Common myeloid progenitor, CD34-positive (primary cell): ENCODE data around the gene ENPP7.

Source experiments
- CTCF ChIA-PET: fragments of 350-600 bp; sonication (Branson Sonifier 250); formaldehyde crosslinking; loops from one replicate; lab custom pipeline; 2021; ENCODE audit warnings: antibody characterized with exemption; lab: Charles Lee
- POLR2A ChIA-PET: fragments of 350-600 bp; sonication (Branson Sonifier 250); formaldehyde crosslinking; loops from one replicate; lab custom pipeline; 2021; ENCODE audit warnings: antibody characterized with exemption; lab: Charles Lee
- DNase-seq, 3 donors: peaks; one replicate each; pipeline versions ENCODE4 v3.0.0 to v3.0.0-alpha.2; 2013
- H3K27ac ChIP-seq, 2 experiments: 1 replicate in 1 of 2; 2 replicates in 1 of 2; pipeline ENCODE4 v1.7.0; 2013; ENCODE audit warnings: inconsistent platforms in 2 of 2, low read length in 2 of 2, mild to moderate bottlenecking in 2 of 2, low read depth in 1 of 2, moderate library complexity in 1 of 2; ENCODE audit not compliant: severe bottlenecking in 2 of 2, insufficient read depth in 1 of 2, poor library complexity in 1 of 2
- H3K27me3 ChIP-seq, 5 experiments: replicated peaks in 2 of 5; 1 replicate in 3 of 5; 2 replicates in 2 of 5; pipeline versions ENCODE4 v1.6.1 to v1.7.0; 2013; ENCODE audit warnings: low read length in 4 of 5, mild to moderate bottlenecking in 2 of 5, moderate library complexity in 2 of 5, inconsistent platforms in 1 of 5; ENCODE audit not compliant: insufficient read depth in 5 of 5, control insufficient read depth in 4 of 5
- H3K36me3 ChIP-seq, 4 experiments: 1 replicate in 2 of 4; 2 replicates in 2 of 4; pipeline versions ENCODE4 v1.6.1 to v1.7.0; 2013; ENCODE audit warnings: low read length in 3 of 4, control low read depth in 1 of 4, mild to moderate bottlenecking in 1 of 4; ENCODE audit not compliant: control insufficient read depth in 4 of 4, insufficient read depth in 4 of 4
- H3K4me1 ChIP-seq, 4 experiments: 1 replicate in 3 of 4; 2 replicates in 1 of 4; pipeline versions ENCODE4 v1.6.1 to v1.7.1; 2013; ENCODE audit warnings: low read length in 3 of 4, mild to moderate bottlenecking in 3 of 4, control low read depth in 1 of 4, inconsistent platforms in 1 of 4, moderate library complexity in 1 of 4; ENCODE audit not compliant: control insufficient read depth in 4 of 4, insufficient read depth in 4 of 4; ENCODE audit errors: control extremely low read depth in 1 of 4
- H3K4me3 ChIP-seq, 7 experiments: 1 replicate in 4 of 7; 2 replicates in 3 of 7; pipeline versions ENCODE4 v1.5.1 to v1.7.0; 2013; ENCODE audit warnings: mild to moderate bottlenecking in 7 of 7, low read length in 6 of 7, moderate library complexity in 6 of 7, inconsistent platforms in 2 of 7, low read depth in 2 of 7, control low read depth in 1 of 7; ENCODE audit not compliant: insufficient read depth in 4 of 7, control insufficient read depth in 1 of 7; ENCODE audit errors: extremely low read depth in 1 of 7
- H3K9me3 ChIP-seq, 5 experiments: 1 replicate in 4 of 5; 2 replicates in 1 of 5; pipeline versions ENCODE4 v1.6.1 to v1.7.1; 2013; ENCODE audit warnings: low read length in 4 of 5, mild to moderate bottlenecking in 2 of 5, inconsistent platforms in 1 of 5, low read depth in 1 of 5, moderate library complexity in 1 of 5; ENCODE audit not compliant: control insufficient read depth in 4 of 5, insufficient read depth in 2 of 5; ENCODE audit errors: control extremely low read depth in 1 of 5
- WGBS: methylation state at CpG from one replicate; pipeline ENCODE4 v1.1.5; 2013; ENCODE audit not compliant: insufficient coverage; 5-methylcytosine and 5-hydroxymethylcytosine counted together

The ENPP7 gene

DNA sequence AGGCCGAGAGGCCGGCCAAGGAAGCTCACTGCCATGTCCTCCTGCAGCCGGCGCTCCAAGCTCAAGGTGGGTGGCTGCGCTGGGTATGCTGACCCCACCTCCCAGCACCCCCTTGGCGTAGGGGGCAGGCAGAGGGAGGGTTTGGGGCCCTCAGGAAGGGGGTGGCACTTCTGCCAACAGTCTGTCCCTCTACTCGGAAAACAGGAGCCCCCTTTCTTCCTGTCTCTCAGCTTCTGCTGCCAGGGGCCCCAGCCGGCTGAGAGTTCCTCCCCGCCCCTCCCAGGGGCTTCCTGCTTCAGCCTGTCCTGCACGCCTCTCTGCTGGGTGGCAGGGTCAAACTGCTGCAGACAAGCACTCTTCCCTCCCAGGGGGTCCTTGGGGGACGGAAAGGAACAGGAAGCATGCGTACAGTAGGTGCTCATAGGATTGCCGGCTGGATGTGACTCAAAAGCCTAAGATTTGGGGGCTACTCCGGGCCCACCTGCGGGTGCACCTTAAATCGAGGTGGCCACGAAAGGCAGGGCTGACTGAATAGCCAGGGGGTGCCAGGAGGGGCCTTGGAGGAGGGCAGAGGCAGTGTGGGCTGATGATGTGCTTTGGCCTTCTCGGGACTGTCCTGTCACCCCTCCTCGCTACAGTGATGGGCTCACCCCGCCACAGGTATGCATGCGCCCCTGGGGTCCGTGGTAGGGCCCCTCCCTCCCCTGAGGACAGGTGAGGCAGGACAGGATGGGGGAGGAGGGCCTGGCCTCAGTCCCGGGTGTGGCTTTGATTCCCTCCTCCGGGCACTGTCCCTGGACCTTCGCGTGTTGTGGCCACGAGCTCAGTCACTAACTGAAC is 51.2 kb downstream of the ENPP7 start:
- H3K27ac ChIP-seq = no peak overlapping the region
- POLR2A ChIA-PET = interaction anchor here (0.6 kb wide), 1 partner anchor 43 kb away, joined by 5 read pairs; no protein-coding TSS in a partner anchor
- H3K4me1 ChIP-seq = peaks cover 5 to 52% (median 50%) of the 10 kb centered on the region in 4 experiments
- H3K4me3 ChIP-seq = peak overlapping the region in 5 of 7 experiments; percentile 43 to 89 (median 59)
- CTCF ChIA-PET = interaction anchor here (0.8 to 2.7 kb wide), 9 partner anchors 29 to 59 kb away, joined by 3 to 9 read pairs (median 3); no protein-coding TSS in a partner anchor
- WGBS = 26% methylated on average over 22 of the region's 27 CpGs
- no peaks in the 10 kb centered on the region for H3K27me3 ChIP-seq
- peaks cover 0 to 55% (median 37%) of the 10 kb centered on the region in 4 experiments for H3K36me3 ChIP-seq
- no peaks in the 10 kb centered on the region for H3K9me3 ChIP-seq
- DNase-seq = peak in 1 of 3 donors; percentile 32

- Histone ChIP-seq H3K27ac (no peak overlapping the region), H3K36me3 (peaks cover 0 to 57% (median 37%) of the 10 kb centered on the region in 4 experiments), H3K4me3 (no peak overlapping the region), H3K9me3 (no peaks in the 10 kb centered on the region), H3K4me1 (peaks cover 5 to 44% (median 43%) of the 10 kb centered on the region in 4 experiments), H3K27me3 (peaks cover 0 to 7% (median under 1%) of the 10 kb centered on the region in 5 experiments)
- ChIA-PET CTCF (interaction anchor here (0.8 to 1.4 kb wide), 2 partner anchors 38 to 42 kb away, joined by 3 to 5 read pairs; no protein-coding TSS in a partner anchor), POLR2A (no interaction called here)
- no peak for DNase-seq
- 98% methylated on average over 18 of the region's 18 CpGs for WGBS
These were observed 53.1 kb downstream of the ENPP7 start for GRCh38 chr17:79783891-79784290.

DNA sequence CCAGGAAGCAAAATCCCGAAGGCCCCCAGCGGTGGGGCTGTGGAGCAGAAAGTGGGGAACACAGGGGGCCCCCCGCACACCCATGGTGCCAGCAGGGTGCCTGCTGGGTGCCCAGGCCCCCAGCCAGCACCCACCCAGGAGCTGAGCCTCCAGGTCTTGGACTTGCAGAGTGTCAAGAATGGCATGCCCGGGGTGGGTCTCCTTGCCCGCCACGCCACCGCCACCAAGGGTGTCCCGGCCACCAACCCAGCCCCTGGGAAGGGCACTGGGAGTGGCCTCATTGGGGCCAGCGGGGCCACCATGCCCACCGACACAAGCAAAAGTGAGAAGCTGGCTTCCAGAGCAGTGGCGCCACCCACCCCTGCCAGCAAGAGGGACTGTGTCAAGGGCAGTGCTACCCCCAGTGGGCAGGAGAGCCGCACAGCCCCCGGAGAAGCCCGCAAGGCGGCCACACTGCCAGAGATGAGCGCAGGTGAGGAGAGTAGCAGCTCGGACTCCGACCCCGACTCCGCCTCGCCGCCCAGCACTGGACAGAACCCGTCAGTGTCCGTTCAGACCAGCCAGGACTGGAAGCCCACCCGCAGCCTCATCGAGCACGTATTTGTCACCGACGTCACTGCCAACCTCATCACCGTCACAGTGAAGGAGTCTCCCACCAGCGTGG is 53.7 kb downstream of the ENPP7 start:
- ChIA-PET CTCF (interaction anchor here (0.8 to 1.4 kb wide), 2 partner anchors 39 to 43 kb away, joined by 3 to 5 read pairs; no protein-coding TSS in a partner anchor), POLR2A (interaction anchor here (0.5 kb wide), 1 partner anchor 38 kb away, joined by 6 read pairs; no protein-coding TSS in a partner anchor)
- H3K4me3 ChIP-seq = no peak overlapping the region
- no peak overlapping the region for H3K27ac ChIP-seq
- DNase-seq = no peak
- peaks cover 0 to 57% (median 36%) of the 10 kb centered on the region in 4 experiments for H3K36me3 ChIP-seq
- H3K4me1 ChIP-seq = peaks cover 5 to 43% (median 42%) of the 10 kb centered on the region in 4 experiments
- WGBS = 98% methylated on average over 30 of the region's 31 CpGs
- no peaks in the 10 kb centered on the region for H3K9me3 ChIP-seq
- H3K27me3 ChIP-seq = peaks cover 0 to 13% (median 4%) of the 10 kb centered on the region in 5 experiments

GRCh38 chr17:79785017-79785899 is 54.5 kb downstream of the ENPP7 start:
- peaks cover 0 to 43% (median 39%) of the 10 kb centered on the region in 4 experiments for H3K4me1 ChIP-seq
- H3K27me3 ChIP-seq = peaks cover 0 to 21% (median 6%) of the 10 kb centered on the region in 5 experiments
- no peaks in the 10 kb centered on the region for H3K9me3 ChIP-seq
- H3K36me3 ChIP-seq = peaks cover 0 to 51% (median 33%) of the 10 kb centered on the region in 4 experiments
- H3K4me3 ChIP-seq = no peak overlapping the region
- H3K27ac ChIP-seq = no peak overlapping the region
- POLR2A ChIA-PET = no interaction called here
- whole genome bisulfite sequencing = 97% methylated on average over 13 of the region's 17 CpGs
- DNase-seq = no peak
- CTCF ChIA-PET = interaction anchor here (0.9 kb wide), 1 partner anchor 17 kb away, joined by 3 read pairs; no protein-coding TSS in a partner anchor

DNA sequence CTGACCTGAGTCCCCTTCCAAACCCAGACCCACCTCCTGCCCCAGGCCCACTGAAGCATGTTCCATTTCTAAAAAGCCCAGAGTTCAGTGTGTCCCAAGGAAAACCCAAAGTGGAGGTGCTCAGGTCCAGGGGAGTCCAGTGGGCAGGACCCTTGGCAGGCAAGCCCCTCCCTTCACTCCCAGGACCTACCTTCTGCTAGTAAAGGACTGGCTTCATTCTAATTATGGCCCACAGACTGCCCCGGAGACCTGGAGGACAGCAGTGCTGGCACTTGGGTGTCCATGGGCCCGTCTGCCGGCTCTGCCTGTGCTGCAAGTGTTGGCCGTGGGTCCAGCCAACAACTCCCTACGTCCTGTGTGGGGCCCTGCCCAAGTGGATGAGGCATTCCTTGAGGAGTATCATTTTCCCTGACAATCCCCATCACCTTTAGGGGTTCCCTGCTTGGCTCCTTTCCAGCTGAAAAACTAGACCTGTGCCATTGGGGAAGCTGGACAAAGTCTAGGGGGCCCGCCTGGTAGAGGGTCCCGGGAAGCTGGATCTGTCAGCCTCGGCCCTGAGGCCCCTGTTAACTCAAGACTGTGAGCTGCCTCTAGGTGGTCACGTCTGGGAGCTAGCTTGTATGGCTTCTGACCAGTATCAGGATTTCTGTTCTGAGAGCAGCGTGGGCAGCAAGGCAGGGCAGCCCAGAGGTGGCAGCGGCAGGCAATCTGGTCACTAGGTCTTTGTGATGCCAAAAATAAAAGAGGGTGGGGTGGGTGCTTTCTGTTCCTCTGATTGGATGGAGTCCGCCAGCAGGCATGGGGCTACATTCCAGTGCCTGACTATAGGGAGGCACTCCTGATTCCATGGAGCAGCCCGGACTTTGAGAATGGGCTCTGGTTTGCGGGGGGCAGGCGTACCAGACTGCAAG is 55.4 kb downstream of the ENPP7 start:
- POLR2A ChIA-PET = interaction anchor here (0.5 to 0.6 kb wide), 3 partner anchors 39 to 226 kb away, joined by 3 to 5 read pairs (median 4); no protein-coding TSS in a partner anchor
- CTCF ChIA-PET = interaction anchor here (0.6 to 1.8 kb wide), 5 partner anchors 10 to 481 kb away, joined by 3 to 4 read pairs (median 3); no protein-coding TSS in a partner anchor
- H3K27me3 ChIP-seq = peaks cover 0 to 30% (median 12%) of the 10 kb centered on the region in 5 experiments
- H3K4me1 ChIP-seq = peaks cover 0 to 41% (median 36%) of the 10 kb centered on the region in 4 experiments
- WGBS = 95% methylated on average over 15 of the region's 15 CpGs
- no peak overlapping the region for H3K4me3 ChIP-seq
- H3K36me3 ChIP-seq = peaks cover 0 to 51% (median 33%) of the 10 kb centered on the region in 4 experiments
- H3K27ac ChIP-seq = no peak overlapping the region
- no peak for DNase-seq
- H3K9me3 ChIP-seq = no peaks in the 10 kb centered on the region
